ENCODE data around the gene NADSYN1. TPM values are rescaled to one million over a fixed set of nuclear protein-coding genes. Genes with fewer than 3 reads are reported as not detected.

Gene NADSYN1
- total and polyA plus RNA-seq, 2 experiments from 2014 or later = 42.0 to 50.4 TPM

- Histone ChIP-seq H3K4me1 (ENCODE audit: insufficient read depth) (no peaks in the 10 kb centered on the region), H3K27me3 (replicated peaks; ENCODE audit: insufficient read depth) (no peaks in the 10 kb centered on the region), H3K4me3 (no peak overlapping the region), H2AFZ (no peak overlapping the region), H3K4me2 (ENCODE audit: unreplicated experiment) (no peak overlapping the region), H3F3A (ENCODE audit: insufficient read depth) (no peaks in the 10 kb centered on the region), H3K9me2 (ENCODE audit: insufficient read depth) (no peaks in the 10 kb centered on the region), H3K36me3 (ENCODE audit: low read depth) (peaks cover 5% of the 10 kb centered on the region; the same call in 1 of the 2 replicates), H3K27ac (no peak overlapping the region), H4K20me1 (ENCODE audit: insufficient read depth) (no peaks in the 10 kb centered on the region), H3K9ac (no peak overlapping the region), H3K79me2 (ENCODE audit: insufficient read depth) (no peaks in the 10 kb centered on the region), H3K9me3 (ENCODE audit: low read depth) (no peaks in the 10 kb centered on the region)
- in situ Hi-C loops (cut with MboI) = no loop called here
- 96% methylated on average over 11 of the region's 11 CpGs for WGBS, 2 experiments (ENCODE audit: low coverage in 1 of 2, low lambda C conversion rate in 2 of 2, missing lambda C conversion rate in 2 of 2)
- DNase-seq = no peak
- TF ChIP-seq EZH2phosphoT487 (IDR thresholded peaks at IDR 0.05; ENCODE audit: insufficient read depth, low read depth) = no peak
- TF ChIP-seq EZH2 (IDR thresholded peaks at IDR 0.05; ENCODE audit: insufficient read depth, poor library complexity, severe bottlenecking) = no peak
These were observed 11.8 kb upstream of the NADSYN1 start for GRCh38 chr11:71441251-71441650.

GRCh38 chr11:71442123-71442522 is 10.9 kb upstream of the NADSYN1 start:
- in situ Hi-C loops (cut with MboI) = no loop called here
- WGBS, 2 experiments (ENCODE audit: low coverage in 1 of 2, low lambda C conversion rate in 2 of 2, missing lambda C conversion rate in 2 of 2) = 92 to 93% methylated on average over 8 of the region's 8 CpGs

GRCh38 chr11:71442880-71443279 is 10.1 kb upstream of the NADSYN1 start:
- Histone ChIP-seq H3K4me1 (ENCODE audit: insufficient read depth) (0 out of 2 replicates have a peak, but pooled peaks cover 4% of the 10 kb centered on the region), H3F3A (ENCODE audit: insufficient read depth) (0 out of 2 replicates have a peak, but pooled peaks cover 4% of the 10 kb centered on the region), H3K4me3 (no peak overlapping the region), H3K9ac (no peak overlapping the region), H3K9me2 (ENCODE audit: insufficient read depth) (no peaks in the 10 kb centered on the region), H3K4me2 (ENCODE audit: unreplicated experiment) (no peak overlapping the region), H3K27ac (no peak overlapping the region), H3K36me3 (ENCODE audit: low read depth) (peaks cover 5% of the 10 kb centered on the region; the same call in 1 of the 2 replicates), H3K9me3 (ENCODE audit: low read depth) (no peaks in the 10 kb centered on the region), H4K20me1 (ENCODE audit: insufficient read depth) (no peaks in the 10 kb centered on the region), H3K79me2 (ENCODE audit: insufficient read depth) (no peaks in the 10 kb centered on the region), H3K27me3 (replicated peaks; ENCODE audit: insufficient read depth) (no peaks in the 10 kb centered on the region), H2AFZ (no peak overlapping the region)
- no peak for TF ChIP-seq EZH2 (IDR thresholded peaks at IDR 0.05; ENCODE audit: insufficient read depth, poor library complexity, severe bottlenecking)
- TF ChIP-seq EZH2phosphoT487 (IDR thresholded peaks at IDR 0.05; ENCODE audit: insufficient read depth, low read depth) = no peak
- whole genome bisulfite sequencing, 2 experiments (ENCODE audit: low coverage in 1 of 2, low lambda C conversion rate in 2 of 2, missing lambda C conversion rate in 2 of 2) = 96 to 97% methylated on average over 5 of the region's 5 CpGs
- in situ Hi-C loops (cut with MboI) = no loop called here
- no peak for DNase-seq

More at GRCh38 chr11:71442123-71442522, 10.9 kb upstream of the NADSYN1 start:
- Histone ChIP-seq H3K9me3 (ENCODE audit: low read depth) (no peaks in the 10 kb centered on the region), H3K9me2 (ENCODE audit: insufficient read depth) (no peaks in the 10 kb centered on the region), H3K4me3 (no peak overlapping the region), H3K4me1 (ENCODE audit: insufficient read depth) (no peaks in the 10 kb centered on the region), H3K36me3 (ENCODE audit: low read depth) (peaks cover 5% of the 10 kb centered on the region; the same call in 1 of the 2 replicates), H3K4me2 (ENCODE audit: unreplicated experiment) (no peak overlapping the region), H3K27me3 (replicated peaks; ENCODE audit: insufficient read depth) (no peaks in the 10 kb centered on the region), H3K79me2 (ENCODE audit: insufficient read depth) (no peaks in the 10 kb centered on the region), H3F3A (ENCODE audit: insufficient read depth) (no peaks in the 10 kb centered on the region), H3K9ac (no peak overlapping the region), H2AFZ (no peak overlapping the region), H3K27ac (no peak overlapping the region), H4K20me1 (ENCODE audit: insufficient read depth) (no peaks in the 10 kb centered on the region)
- no peak for DNase-seq
- TF ChIP-seq EZH2phosphoT487 (IDR thresholded peaks at IDR 0.05; ENCODE audit: insufficient read depth, low read depth) = no peak
- no peak for TF ChIP-seq EZH2 (IDR thresholded peaks at IDR 0.05; ENCODE audit: insufficient read depth, poor library complexity, severe bottlenecking)

- Histone ChIP-seq H2AFZ (no peak overlapping the region), H3K4me1 (ENCODE audit: insufficient read depth) (0 out of 2 replicates have a peak, but pooled peaks cover 4% of the 10 kb centered on the region), H3K4me2 (ENCODE audit: unreplicated experiment) (no peak overlapping the region), H3K27me3 (replicated peaks; ENCODE audit: insufficient read depth) (no peaks in the 10 kb centered on the region), H3K9me2 (ENCODE audit: insufficient read depth) (no peaks in the 10 kb centered on the region), H4K20me1 (ENCODE audit: insufficient read depth) (no peaks in the 10 kb centered on the region), H3K9ac (no peak overlapping the region), H3K9me3 (ENCODE audit: low read depth) (no peaks in the 10 kb centered on the region), H3K79me2 (ENCODE audit: insufficient read depth) (no peaks in the 10 kb centered on the region), H3F3A (ENCODE audit: insufficient read depth) (0 out of 2 replicates have a peak, but pooled peaks cover 4% of the 10 kb centered on the region), H3K36me3 (ENCODE audit: low read depth) (peaks cover 5% of the 10 kb centered on the region; the same call in 1 of the 2 replicates), H3K4me3 (no peak overlapping the region), H3K27ac (no peak overlapping the region)
- TF ChIP-seq EZH2phosphoT487 (IDR thresholded peaks at IDR 0.05; ENCODE audit: insufficient read depth, low read depth) (no peak), EZH2 (IDR thresholded peaks at IDR 0.05; ENCODE audit: insufficient read depth, poor library complexity, severe bottlenecking) (no peak)
- DNase-seq = no peak
- WGBS, 2 experiments (ENCODE audit: low coverage in 1 of 2, low lambda C conversion rate in 2 of 2, missing lambda C conversion rate in 2 of 2) = 91 to 92% methylated on average over 20 of the region's 20 CpGs
- in situ Hi-C loops (cut with MboI) = no loop called here
These were observed 9.1 kb upstream of the NADSYN1 start for GRCh38 chr11:71443736-71444445.
